HepG2 (cell line): ENCODE results near the gene AFTPH.

Source experiments
- ATF6 ChIP-seq: sonication (generic); formaldehyde crosslinking; conservative IDR thresholded peaks from 2 replicates; pipeline ENCODE4 v1.4.0; 2020; ENCODE audit warnings: missing genetic modification reagents
- CTCF ChIP-seq: sonication (generic); formaldehyde crosslinking; IDR thresholded peaks from 2 replicates; pipeline ENCODE4 v1.5.0; 2020; ENCODE audit warnings: mild to moderate bottlenecking, missing genetic modification reagents, moderate library complexity
- HOMEZ ChIP-seq: IDR thresholded peaks from 2 replicates; pipeline ENCODE4 v1.6.1; 2016; ENCODE audit warnings: low read depth
- JUND ChIP-seq: sonication (generic); formaldehyde crosslinking; IDR thresholded peaks from 2 replicates; pipeline ENCODE4 v1.8.0; 2022; ENCODE audit warnings: mild to moderate bottlenecking, missing genetic modification reagents
- NFIC ChIP-seq: IDR thresholded peaks from 2 replicates; pipeline ENCODE4 v1.6.1; 2012; ENCODE audit warnings: mild to moderate bottlenecking, low read length, inconsistent platforms
- POLR2G ChIP-seq: fragments of 200-400 bp; formaldehyde crosslinking; IDR thresholded peaks from 2 replicates; pipeline ENCODE4 v1.6.1; 2018; ENCODE audit warnings: mild to moderate bottlenecking, low read depth, low read length, moderate library complexity
- SRF ChIP-seq: IDR thresholded peaks from 2 replicates; pipeline ENCODE4 v1.6.1; 2011; ENCODE audit warnings: mild to moderate bottlenecking, low read depth, low read length, moderate library complexity
- SUZ12 ChIP-seq: fragments of 150-350 bp; IDR thresholded peaks from 2 replicates; pipeline ENCODE4 v1.6.1; 2014; ENCODE audit warnings: low read depth, low read length
- ZFP62 ChIP-seq: sonication (generic); formaldehyde crosslinking; IDR thresholded peaks from 2 replicates; pipeline ENCODE4 v1.4.0; 2020; ENCODE audit warnings: missing genetic modification reagents
- ZNF367 ChIP-seq: sonication (generic); formaldehyde crosslinking; IDR thresholded peaks from 2 replicates; pipeline ENCODE4 v1.4.0; 2020; ENCODE audit warnings: missing genetic modification reagents, borderline replicate concordance
- ZNF446 ChIP-seq: sonication (generic); formaldehyde crosslinking; IDR thresholded peaks from 2 replicates; pipeline ENCODE4 v1.5.0; 2020; ENCODE audit warnings: mild to moderate bottlenecking, missing genetic modification reagents

- no peak for TF ChIP-seq JUND
- no peak for TF ChIP-seq ZFP62 (CRISPR knock-in tag)
- no peak for TF ChIP-seq NFIC
- TF ChIP-seq ZNF446, result no peak
- no peak for TF ChIP-seq ZNF367
- no peak for TF ChIP-seq HOMEZ (CRISPR knock-in tag)
- TF ChIP-seq SUZ12, result no peak
- TF ChIP-seq POLR2G, result no peak
- no peak for TF ChIP-seq SRF
- no peak for TF ChIP-seq CTCF (CRISPR knock-in tag)
- TF ChIP-seq ATF6 (CRISPR knock-in tag), result no peak
Observed at GRCh38 chr2:64587561-64587960, 63.4 kb downstream of the AFTPH start.
